CD4-positive, alpha-beta T cell (primary cell): ENCODE data around the gene PTTG1IP. TPM values are rescaled to one million over a fixed set of nuclear protein-coding genes. Genes with fewer than 3 reads are reported as not detected.
A peak's percentile ranks its signal among the peaks of the same experiment; 100 is the strongest.
"Not testable (repeated sequence)": the region's sequence is repeated elsewhere in the genome, so short reads cannot be mapped to it uniquely, and the experiment has no call there.

ENCODE experiments used
- ATAC-seq: fragments of 200-7000 bp; cut with Tn5 transposase; one replicate; pipeline ENCODE4 v1.10.0; 2022; ENCODE audit warnings: mild to moderate bottlenecking; ENCODE audit not compliant: poor library complexity
- CTCF ChIA-PET: fragments of 350-600 bp; sonication (Branson Sonifier 250); formaldehyde crosslinking; loops from one replicate; lab custom pipeline; 2021; ENCODE audit warnings: antibody characterized with exemption, inconsistent platforms; lab: Charles Lee
- POLR2A ChIA-PET: fragments of 350-600 bp; sonication (Branson Sonifier 250); formaldehyde crosslinking; loops from one replicate; lab custom pipeline; 2021; ENCODE audit warnings: antibody characterized with exemption, inconsistent platforms; lab: Charles Lee
- DNase-seq, 14 experiments: peaks; one replicate each; pipeline ENCODE4 v3.0.0-alpha.2; 2013 to 2020; ENCODE audit warnings: mixed read lengths in 2 of 14
- H3K27ac ChIP-seq, 2 donors: one replicate each; pipeline versions ENCODE4 v1.5.1 to v1.7.0; 2013; ENCODE audit warnings: low read length in 2 of 2, low read depth in 1 of 2, mild to moderate bottlenecking in 1 of 2
- H3K27me3 ChIP-seq, 2 experiments: 1 replicate in 1 of 2; 2 replicates in 1 of 2; pipeline versions ENCODE4 v1.6.1 to v1.7.0; 2013; ENCODE audit warnings: low read length in 2 of 2, control low read depth in 1 of 2, mild to moderate bottlenecking in 1 of 2, moderate library complexity in 1 of 2; ENCODE audit not compliant: insufficient read depth in 2 of 2, control insufficient read depth in 1 of 2
- H3K36me3 ChIP-seq: one replicate; pipeline ENCODE4 v1.6.1; 2013; ENCODE audit warnings: low read length, control low read depth; ENCODE audit not compliant: insufficient read depth
- H3K4me1 ChIP-seq: one replicate; pipeline ENCODE4 v1.6.1; 2013; ENCODE audit warnings: low read length, control low read depth; ENCODE audit not compliant: insufficient read depth
- H3K4me3 ChIP-seq: one replicate; pipeline ENCODE4 v1.5.1; 2013; ENCODE audit warnings: mild to moderate bottlenecking, low read length, moderate library complexity
- H3K9me3 ChIP-seq, 2 experiments: 1 replicate in 1 of 2; 2 replicates in 1 of 2; pipeline versions ENCODE4 v1.6.1 to v1.7.0; 2013; ENCODE audit warnings: low read length in 2 of 2, mild to moderate bottlenecking in 2 of 2, control low read depth in 1 of 2, moderate library complexity in 1 of 2; ENCODE audit not compliant: control insufficient read depth in 1 of 2, insufficient read depth in 1 of 2
- H3K27ac Mint-ChIP-seq: one replicate; pipeline ENCODE4 v1.8.0; 2020; ENCODE audit warnings: mixed read lengths
- H3K27me3 Mint-ChIP-seq: one replicate; pipeline ENCODE4 v1.8.0; 2021; ENCODE audit warnings: mixed read lengths
- H3K36me3 Mint-ChIP-seq: one replicate; pipeline ENCODE4 v1.8.0; 2021; ENCODE audit warnings: low read depth, mixed read lengths
- H3K4me1 Mint-ChIP-seq: one replicate; pipeline ENCODE4 v1.8.0; 2021; ENCODE audit warnings: low read depth, mixed read lengths
- H3K4me3 Mint-ChIP-seq: one replicate; pipeline ENCODE4 v1.8.0; 2020; ENCODE audit warnings: mild to moderate bottlenecking, mixed read lengths
- H3K9me3 Mint-ChIP-seq: one replicate; pipeline ENCODE4 v1.8.0; 2020; ENCODE audit warnings: mixed read lengths
- CTCF ChIP-seq: fragments of 200-600 bp; IDR thresholded peaks from one replicate; pipeline ENCODE4 v1.8.0; 2022; ENCODE audit warnings: antibody characterized with exemption, mild to moderate bottlenecking
- intact Hi-C, 2 experiments: fragments of 100-400 bp; cut with DNase I in 1 of 2; cut with micrococcal nuclease in 1 of 2; formaldehyde crosslinking; loops; one replicate each; pipeline versions ENCODE4 v1.15.1 to v1.9.0; 2023 to 2025; cut with DNase I, micrococcal nuclease
- total RNA-seq, 174 experiments: library from RNA in 2 of 174; stranded (reverse) in 2 of 174; gene quantifications; one replicate each; pipeline ENCODE4 v1.2.3 and lab custom pipeline; 2021 to 2026

Gene PTTG1IP
- total RNA-seq, 2 experiments from 2014 or later = 99.0 to 99.5 TPM

- TF ChIP-seq CTCF = no peak
- H3K9me3 Mint-ChIP-seq = no peaks in the 10 kb centered on the region
- H3K36me3 Mint-ChIP-seq = peaks cover 49% of the 10 kb centered on the region
- H3K4me1 Mint-ChIP-seq = peaks cover 84% of the 10 kb centered on the region
- H3K27me3 Mint-ChIP-seq = no peaks in the 10 kb centered on the region
- Histone ChIP-seq H3K36me3 (peaks cover 42% of the 10 kb centered on the region), H3K27me3 (no peaks in the 10 kb centered on the region), H3K4me3 (peak overlapping the region; percentile 51), H3K4me1 (peaks cover 99% of the 10 kb centered on the region), H3K27ac (peak overlapping the region; percentile 74 to 76), H3K9me3 (no peaks in the 10 kb centered on the region)
- peak overlapping the region; percentile 93 for H3K4me3 Mint-ChIP-seq
- intact Hi-C loops = loop anchor here in 1 of 2 experiments (5.0 kb wide), 2 partner anchors 41 to 111 kb away; partner anchors contain the start of genes PTTG1IP and UBE2G2
- DNase-seq = no peak
- POLR2A ChIA-PET = interaction anchor here (0.6 to 10.8 kb wide), 13 partner anchors 11 to 830 kb away, joined by 3 to 362 read pairs (median 4); partner anchors contain the start of genes PTTG1IP, SLX9 and UBE2G2
- H3K27ac Mint-ChIP-seq = peak overlapping the region; percentile 96
- CTCF ChIA-PET = interaction anchor here (1.2 to 4.8 kb wide), 4 partner anchors 14 to 112 kb away, joined by 3 to 24 read pairs (median 6); partner anchors contain the start of gene UBE2G2
- ATAC-seq = no peak
Measured at GRCh38 chr21:44913425-44914175, 40.1 kb upstream of the PTTG1IP start.

- not testable (repeated sequence) for H3K27me3 Mint-ChIP-seq, H3K9me3 Mint-ChIP-seq, ATAC-seq, DNase-seq, H3K9me3 ChIP-seq, H3K27me3 ChIP-seq
- POLR2A ChIA-PET = interaction anchor here (0.9 to 10.8 kb wide), 13 partner anchors 8 to 166 kb away, joined by 3 to 362 read pairs (median 5); partner anchors contain the start of genes ITGB2, PTTG1IP and UBE2G2
- Mint-ChIP-seq H3K36me3 (peaks cover 46% of the 10 kb centered on the region), H3K27ac (peak overlapping the region; percentile 96), H3K4me3 (peak overlapping the region; percentile 76), H3K4me1 (peaks cover 85% of the 10 kb centered on the region)
- intact Hi-C loops = loop anchor here (1.0 to 5.0 kb wide), 4 partner anchors 15 to 110 kb away; partner anchors contain the start of genes PTTG1IP (in 1 of the 2) and UBE2G2 (in 1 of the 2)
- Histone ChIP-seq H3K27ac (peak overlapping the region; percentile 77 to 86), H3K4me1 (peaks cover 98% of the 10 kb centered on the region), H3K4me3 (peak overlapping the region; percentile 51), H3K36me3 (peaks cover 39% of the 10 kb centered on the region)
- CTCF ChIA-PET = interaction anchor here (1.2 to 4.8 kb wide), 4 partner anchors 15 to 112 kb away, joined by 3 to 24 read pairs (median 6); partner anchors contain the start of gene UBE2G2
Measured at GRCh38 chr21:44912506-44913412, 39.3 kb upstream of the PTTG1IP start.

GRCh38 chr21:44912158-44912473 lies 38.6 kb upstream of the PTTG1IP start:
- Mint-ChIP-seq H3K27ac (peak overlapping the region; percentile 88), H3K4me1 (peaks cover 83% of the 10 kb centered on the region), H3K27me3 (no peaks in the 10 kb centered on the region), H3K4me3 (peak overlapping the region; percentile 76), H3K36me3 (peaks cover 46% of the 10 kb centered on the region), H3K9me3 (no peaks in the 10 kb centered on the region)
- peak overlapping the region; percentile 77 to 86 for H3K27ac ChIP-seq
- peaks cover 39% of the 10 kb centered on the region for H3K36me3 ChIP-seq
- H3K4me1 ChIP-seq = peaks cover 98% of the 10 kb centered on the region
- intact Hi-C loops = loop anchor here (1.0 to 5.0 kb wide), 4 partner anchors 15 to 110 kb away; partner anchors contain the start of genes PTTG1IP (in 1 of the 2) and UBE2G2 (in 1 of the 2)
- POLR2A ChIA-PET = interaction anchor here (0.8 to 10.8 kb wide), 11 partner anchors 9 to 167 kb away, joined by 3 to 362 read pairs (median 5); partner anchors contain the start of genes ITGB2, PTTG1IP and UBE2G2
- no peak for ATAC-seq
- CTCF ChIA-PET = interaction anchor here (1.3 to 2.0 kb wide), 2 partner anchors 19 to 20 kb away, joined by 5 to 6 read pairs; no protein-coding TSS in a partner anchor
- H3K9me3 ChIP-seq = no peaks in the 10 kb centered on the region
- H3K4me3 ChIP-seq = peak overlapping the region; percentile 44
- no peaks in the 10 kb centered on the region for H3K27me3 ChIP-seq
- TF ChIP-seq CTCF = no peak
- no peak for DNase-seq
